HUDEP-2 (cell line): ENCODE measurements around the gene CLEC1A.

Source experiments
- DNase-seq, 76 experiments: peaks; one replicate each; lab custom pipeline; 2025; ENCODE audit not compliant: unreplicated experiment in 76 of 76; lab: John Stamatoyannopoulos, UW

Gene CLEC1A

GRCh38 chr12:10098791-10099190 lies at the start of gene CLEC1A:
Gene CLEC1A (minus strand): TSS chr12:10098985. CDS start chr12:10098922, 63 bp downstream.
- DNase-seq, result no peak

- no peak for DNase-seq
Observed at GRCh38 chr12:10147714-10148403, 49.1 kb upstream of the CLEC1A start.

GRCh38 chr12:10142976-10143589 lies 44.3 kb upstream of the CLEC1A start:
- DNase-seq, result no peak

- DNase-seq, result peak in 10 of 76 experiments; percentile 0 to 32 (median 9)
Observed at GRCh38 chr12:10140001-10140400, 41.2 kb upstream of the CLEC1A start.

- no peak for DNase-seq
Observed at GRCh38 chr12:10136637-10137205, 37.9 kb upstream of the CLEC1A start.

- DNase-seq, result no peak
Observed at GRCh38 chr12:10135126-10135525, 36.3 kb upstream of the CLEC1A start.

GRCh38 chr12:10132850-10133370 lies 34.1 kb upstream of the CLEC1A start:
- DNase-seq, result no peak

GRCh38 chr12:10131111-10131690 lies 32.4 kb upstream of the CLEC1A start:
- no peak for DNase-seq

- DNase-seq, result no peak
Observed at GRCh38 chr12:10130042-10130441, 31.3 kb upstream of the CLEC1A start, which contains the start of gene CLEC7A. Gene CLEC7A (minus strand): TSS chr12:10130199. CDS start chr12:10130082, 117 bp downstream.

GRCh38 chr12:10128687-10129086 lies 29.9 kb upstream of the CLEC1A start:
- DNase-seq, result no peak

- DNase-seq, result no peak
Observed at GRCh38 chr12:10126413-10126812, 27.6 kb upstream of the CLEC1A start.

- no peak for DNase-seq
Observed at GRCh38 chr12:10122689-10123088, 23.9 kb upstream of the CLEC1A start.

GRCh38 chr12:10121278-10121677 lies 22.5 kb upstream of the CLEC1A start:
- no peak for DNase-seq

- no peak for DNase-seq
Observed at GRCh38 chr12:10119066-10119465, 20.3 kb upstream of the CLEC1A start.

- no peak for DNase-seq
Observed at GRCh38 chr12:10115890-10116289, 17.1 kb upstream of the CLEC1A start.

GRCh38 chr12:10115311-10115710 lies 16.5 kb upstream of the CLEC1A start:
- DNase-seq, result no peak

GRCh38 chr12:10113920-10114319 lies 15.1 kb upstream of the CLEC1A start:
- DNase-seq, result no peak

GRCh38 chr12:10113075-10113474 lies 14.3 kb upstream of the CLEC1A start:
- DNase-seq, result no peak

GRCh38 chr12:10111451-10111850 lies 12.7 kb upstream of the CLEC1A start:
- no peak for DNase-seq

GRCh38 chr12:10110256-10110844 lies 11.6 kb upstream of the CLEC1A start:
- no peak for DNase-seq

- no peak for DNase-seq
Observed at GRCh38 chr12:10102322-10102721, 3.5 kb upstream of the CLEC1A start.
